ENCODE measurements around the gene TMEM25. TPM values are rescaled to one million over a fixed set of nuclear protein-coding genes. Genes with fewer than 3 reads are reported as not detected.

TMEM25 gene
- total and polyA plus RNA-seq, 2 of the 13 experiments (the other 11 are each of a cell fraction or from before 2014, with no cell fraction given), result 7.5 to 17.2 TPM

- TF ChIP-seq ZNF407 (CRISPR knock-in tag; IDR thresholded peaks at IDR 0.05; ENCODE audit: not compliant biosample characterization) (peak; percentile 58), CSRNP2 (CRISPR knock-in tag; conservative IDR thresholded peaks at IDR 0.05; ENCODE audit: low read depth) (no peak), ZNF296 (CRISPR knock-in tag; conservative IDR thresholded peaks at IDR 0.05) (no peak), ZC3H13 (CRISPR knock-in tag; IDR thresholded peaks at IDR 0.05) (no peak), FOXK1 (CRISPR knock-in tag; IDR thresholded peaks at IDR 0.05; ENCODE audit: borderline replicate concordance, low read depth) (no peak), DZIP1 (CRISPR knock-in tag; IDR thresholded peaks at IDR 0.05) (no peak), ZNF879 (CRISPR knock-in tag; IDR thresholded peaks at IDR 0.05) (no peak), SNAPC2 (CRISPR knock-in tag; IDR thresholded peaks at IDR 0.05) (no peak)
These were observed 41.3 kb downstream of the TMEM25 start, which contains the start of gene ARCN1 (continued) for GRCh38 chr11:118572061-118572980.

All from HepG2 (cell line).